ENCODE measurements around the gene TMEM106C. TPM values are rescaled to one million over a fixed set of nuclear protein-coding genes. Genes with fewer than 3 reads are reported as not detected.

Gene TMEM106C
- total RNA-seq, 1 experiment from 2014 or later: 48.3 TPM

GRCh38 chr12:47920913-47921312 is 42.5 kb upstream of the TMEM106C start (continued):
- TF ChIP-seq PRDM15 (CRISPR knock-in tag; IDR thresholded peaks at IDR 0.05): no peak
- TF ChIP-seq PREB (CRISPR knock-in tag; IDR thresholded peaks at IDR 0.05; ENCODE audit: borderline replicate concordance): no peak
- TF ChIP-seq CDX4 (CRISPR knock-in tag; IDR thresholded peaks at IDR 0.05; ENCODE audit: borderline replicate concordance): no peak

- no peak for DNase-seq (ENCODE audit: low spot score)
- ChIA-PET CTCF (interaction anchor here (1.0 to 1.6 kb wide), 3 partner anchors 9 to 20 kb away, joined by 4 to 5 read pairs (median 4); partner anchors contain the start of gene VDR), POLR2A (no interaction called here)
- no peaks in the 10 kb centered on the region for H3K4me1 Mint-ChIP-seq
- H3K36me3 Mint-ChIP-seq: no peaks in the 10 kb centered on the region
- peaks cover 22% of the 10 kb centered on the region for H3K27me3 Mint-ChIP-seq (ENCODE audit: low read depth)
- H3K4me3 Mint-ChIP-seq: no peak overlapping the region
- no peak overlapping the region for H3K27ac Mint-ChIP-seq
- ATAC-seq: no peak
- no peak for TF ChIP-seq ZSCAN18 (CRISPR knock-in tag; IDR thresholded peaks at IDR 0.05)
- no peak for TF ChIP-seq ESRRA (CRISPR knock-in tag; IDR thresholded peaks at IDR 0.05; ENCODE audit: borderline replicate concordance)
- no peak for TF ChIP-seq OVOL2 (CRISPR knock-in tag; IDR thresholded peaks at IDR 0.05; ENCODE audit: borderline replicate concordance)
- TF ChIP-seq FOXP1 (CRISPR knock-in tag; IDR thresholded peaks at IDR 0.05; ENCODE audit: borderline replicate concordance): no peak
- TF ChIP-seq MYBL2 (CRISPR knock-in tag; IDR thresholded peaks at IDR 0.05): no peak
- no peak for TF ChIP-seq ETV6 (CRISPR knock-in tag; IDR thresholded peaks at IDR 0.05)
- no peak for TF ChIP-seq CBFB (CRISPR knock-in tag; IDR thresholded peaks at IDR 0.05; ENCODE audit: low read depth)
- no peak for TF ChIP-seq ZNF512 (CRISPR knock-in tag; IDR thresholded peaks at IDR 0.05; ENCODE audit: borderline replicate concordance)
- TF ChIP-seq ATF6 (CRISPR knock-in tag; IDR thresholded peaks at IDR 0.05): no peak
- TF ChIP-seq STAT6 (CRISPR knock-in tag; conservative IDR thresholded peaks at IDR 0.05; ENCODE audit: low read depth): no peak
- no peak for TF ChIP-seq CDX4 (CRISPR knock-in tag; IDR thresholded peaks at IDR 0.05; ENCODE audit: borderline replicate concordance)
- no peak for TF ChIP-seq E2F1 (CRISPR knock-in tag; IDR thresholded peaks at IDR 0.05)
- H3K9me3 Mint-ChIP-seq: no peaks in the 10 kb centered on the region
Measured at GRCh38 chr12:47921907-47922306, 41.5 kb upstream of the TMEM106C start.
